ENCODE results near the gene RAB37.
A peak's percentile ranks its signal among the peaks of the same experiment; 100 is the strongest.

Gene RAB37

DNA sequence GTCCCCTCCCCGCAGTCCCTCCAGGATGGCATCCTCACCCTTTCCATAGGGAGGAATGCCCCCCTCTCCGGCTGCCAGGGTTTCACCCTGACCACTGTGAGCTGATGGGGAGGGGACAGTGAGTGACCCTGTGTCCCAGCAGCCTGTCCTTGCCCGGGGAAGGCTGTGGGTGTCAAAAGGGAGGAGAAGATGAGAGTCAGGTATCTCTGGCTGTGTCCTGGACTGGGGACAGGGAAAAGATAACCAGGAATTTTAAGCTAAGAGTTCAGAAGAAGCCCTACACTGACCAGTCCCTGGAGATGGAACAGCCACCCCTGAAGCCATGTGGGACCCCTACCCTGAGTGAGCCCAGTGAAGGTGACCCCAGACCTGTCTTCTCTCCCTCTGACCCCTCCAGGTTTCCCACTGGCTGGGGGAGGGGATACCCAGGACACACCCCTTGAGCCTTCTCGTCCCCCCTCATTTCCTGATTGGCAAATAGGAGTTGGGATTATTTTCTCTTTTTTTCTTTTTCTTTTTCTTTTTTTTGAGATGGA is 27.8 kb downstream of the RAB37 start:
- no peak for DNase-seq

DNA sequence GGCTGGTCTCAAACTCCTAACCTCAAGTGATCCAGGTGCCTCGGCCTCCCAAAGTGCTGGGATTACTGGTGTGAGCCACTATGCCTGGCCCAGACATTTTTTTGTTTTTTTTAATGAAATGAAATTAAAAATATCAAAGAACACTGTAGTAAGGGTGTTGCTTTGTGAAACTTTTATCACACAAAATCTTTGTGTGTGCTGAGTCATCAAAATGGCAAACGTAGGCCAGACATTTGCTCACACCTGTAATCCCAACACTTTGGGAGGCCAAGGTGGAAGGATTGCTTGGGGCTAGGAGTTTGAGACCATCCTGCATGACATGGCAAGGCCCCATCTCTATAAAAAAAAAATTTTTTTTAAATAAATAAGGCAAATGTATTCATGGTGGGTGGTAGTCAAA is 29.4 kb downstream of the RAB37 start:
- no peak for DNase-seq

DNA sequence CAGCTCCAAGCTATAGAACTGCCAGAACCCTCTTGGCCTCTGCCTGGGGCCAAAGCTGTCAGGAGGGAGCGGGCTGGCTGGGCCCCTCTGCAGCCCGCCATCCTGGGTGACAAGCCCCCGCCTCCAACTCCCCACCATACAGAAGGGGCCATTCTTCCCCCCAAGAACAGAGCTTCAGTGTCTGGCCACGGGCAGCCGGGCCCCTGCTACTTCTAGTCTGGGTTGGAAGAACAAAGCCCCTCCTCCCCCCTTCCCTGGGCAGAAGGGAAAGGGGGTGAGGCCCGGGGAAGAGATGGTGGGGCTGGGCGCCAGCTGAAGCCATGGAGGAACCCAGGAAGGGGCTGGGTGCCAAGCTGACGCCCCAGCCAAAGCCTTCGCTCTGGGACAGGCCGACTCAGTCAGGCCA is 30.1 kb downstream of the RAB37 start:
- DNase-seq = no peak

- no peak for DNase-seq
Measured at GRCh38 chr17:74768069-74768762, 31.2 kb downstream of the RAB37 start.

DNA sequence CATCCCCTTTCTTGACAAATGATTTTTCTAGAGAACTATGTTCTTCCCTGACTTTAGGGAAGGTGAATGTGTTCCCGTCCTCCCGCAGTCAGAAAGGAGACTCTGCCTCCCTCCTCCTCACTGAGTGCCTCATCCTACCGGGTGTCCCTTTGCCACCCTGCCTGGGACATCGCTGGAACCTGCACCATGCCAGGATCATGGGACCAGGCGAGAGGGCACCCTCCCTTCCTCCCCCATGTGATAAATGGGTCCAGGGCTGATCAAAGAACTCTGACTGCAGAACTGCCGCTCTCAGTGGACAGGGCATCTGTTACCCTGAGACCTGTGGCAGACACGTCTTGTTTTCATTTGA is 31.7 kb downstream of the RAB37 start:
- no peak for DNase-seq

DNA sequence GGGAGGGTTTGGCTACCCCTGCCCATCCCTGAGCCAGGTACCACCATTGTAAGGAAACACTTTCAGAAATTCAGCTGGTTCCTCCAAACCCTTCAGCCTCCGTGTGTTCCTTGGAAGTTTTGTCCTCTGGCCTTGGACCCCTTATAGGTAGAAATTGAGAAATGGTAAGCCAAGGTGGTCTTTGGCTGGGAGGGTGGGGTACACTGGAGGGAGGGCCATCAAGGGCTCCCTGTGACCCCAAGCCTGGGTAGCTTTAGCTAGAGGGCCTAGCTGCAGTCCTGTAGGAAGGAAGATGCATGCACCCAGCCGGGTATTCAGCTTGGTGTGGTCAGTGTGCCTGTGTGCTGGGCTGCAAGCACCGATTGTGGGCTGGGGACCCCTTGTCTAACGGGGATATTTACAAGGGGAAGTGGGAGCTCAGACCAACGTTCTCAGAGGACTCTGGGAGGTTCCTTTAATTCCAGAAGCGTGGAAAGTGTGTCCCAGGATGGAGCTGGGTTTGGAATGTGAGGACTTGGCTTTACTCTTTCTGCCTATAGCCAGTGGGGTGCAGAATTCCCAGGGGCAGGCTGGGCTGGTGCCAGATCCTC is 32.3 kb downstream of the RAB37 start:
- no peak for DNase-seq

DNA sequence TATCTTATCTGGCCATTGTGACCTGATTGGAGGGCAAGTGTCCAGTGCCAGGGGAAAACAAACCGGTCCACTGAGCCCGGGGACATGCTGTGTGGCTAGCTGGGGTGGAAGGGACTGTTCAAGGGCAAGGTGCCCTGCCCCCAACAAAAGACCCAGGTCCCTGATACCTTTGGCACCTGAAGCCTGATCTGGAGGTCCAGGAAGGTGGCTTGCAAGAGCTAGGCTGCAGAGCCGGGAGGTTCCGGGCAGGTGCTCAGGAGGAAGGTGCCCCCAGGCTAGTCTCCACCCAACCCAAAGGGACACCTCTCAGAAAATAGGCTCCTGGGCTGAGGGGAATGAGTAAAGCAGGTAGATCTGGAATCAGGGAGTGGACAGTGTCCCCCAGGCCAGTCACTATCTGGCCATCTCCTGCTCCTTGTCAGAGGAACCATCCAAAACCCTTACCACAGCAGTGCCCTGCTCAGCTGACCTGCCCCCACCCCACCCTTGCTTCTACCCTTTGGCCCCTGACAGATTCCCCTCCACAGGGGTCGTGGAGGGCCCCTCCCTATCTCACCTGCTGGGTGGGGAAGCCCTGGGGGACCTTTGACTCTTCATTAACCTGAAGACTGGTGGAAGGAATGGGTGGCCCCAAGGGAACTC is 32.9 kb downstream of the RAB37 start:
- no peak for DNase-seq

GRCh38 chr17:74770498-74771318 is 33.7 kb downstream of the RAB37 start:
- DNase-seq = no peak

GRCh38 chr17:74771319-74771914 is 34.4 kb downstream of the RAB37 start:
- no peak for DNase-seq

- DNase-seq = no peak
Measured at GRCh38 chr17:74772053-74772452, 35.0 kb downstream of the RAB37 start.

- DNase-seq = no peak
Measured at GRCh38 chr17:74773414-74773813, 36.4 kb downstream of the RAB37 start.

- no peak for DNase-seq
Measured at GRCh38 chr17:74773871-74774286, 36.8 kb downstream of the RAB37 start.

DNA sequence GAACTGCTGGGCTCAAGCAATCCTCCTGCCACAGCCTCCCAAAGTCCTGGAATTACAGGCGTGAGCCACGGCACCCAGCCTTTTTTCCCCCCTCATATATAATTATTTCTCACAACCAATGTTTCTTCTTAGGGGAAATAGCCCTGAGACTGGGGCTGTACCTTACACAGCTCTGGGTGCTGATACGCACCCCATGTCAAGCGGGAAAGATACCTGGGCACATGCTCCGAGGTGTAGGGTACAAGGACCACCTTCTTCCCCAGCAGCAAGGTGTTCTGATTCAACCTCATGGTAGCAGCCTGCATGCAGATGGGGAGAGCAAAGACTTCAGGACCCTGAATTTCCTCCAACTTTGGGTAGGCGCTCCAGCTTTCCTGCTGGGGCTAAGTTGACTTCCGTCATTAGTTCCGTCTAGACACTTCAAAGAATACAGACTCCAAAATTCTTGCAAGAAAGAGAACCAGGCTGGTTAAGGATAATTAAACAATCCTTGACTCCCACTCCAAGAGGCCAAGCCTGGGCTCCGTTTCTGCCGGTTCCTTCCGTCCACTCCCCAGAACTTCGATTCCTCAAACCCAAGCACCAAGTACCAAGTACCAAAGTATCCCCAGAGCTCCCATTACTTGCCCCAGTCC is 38.5 kb downstream of the RAB37 start:
- DNase-seq = no peak

DNA sequence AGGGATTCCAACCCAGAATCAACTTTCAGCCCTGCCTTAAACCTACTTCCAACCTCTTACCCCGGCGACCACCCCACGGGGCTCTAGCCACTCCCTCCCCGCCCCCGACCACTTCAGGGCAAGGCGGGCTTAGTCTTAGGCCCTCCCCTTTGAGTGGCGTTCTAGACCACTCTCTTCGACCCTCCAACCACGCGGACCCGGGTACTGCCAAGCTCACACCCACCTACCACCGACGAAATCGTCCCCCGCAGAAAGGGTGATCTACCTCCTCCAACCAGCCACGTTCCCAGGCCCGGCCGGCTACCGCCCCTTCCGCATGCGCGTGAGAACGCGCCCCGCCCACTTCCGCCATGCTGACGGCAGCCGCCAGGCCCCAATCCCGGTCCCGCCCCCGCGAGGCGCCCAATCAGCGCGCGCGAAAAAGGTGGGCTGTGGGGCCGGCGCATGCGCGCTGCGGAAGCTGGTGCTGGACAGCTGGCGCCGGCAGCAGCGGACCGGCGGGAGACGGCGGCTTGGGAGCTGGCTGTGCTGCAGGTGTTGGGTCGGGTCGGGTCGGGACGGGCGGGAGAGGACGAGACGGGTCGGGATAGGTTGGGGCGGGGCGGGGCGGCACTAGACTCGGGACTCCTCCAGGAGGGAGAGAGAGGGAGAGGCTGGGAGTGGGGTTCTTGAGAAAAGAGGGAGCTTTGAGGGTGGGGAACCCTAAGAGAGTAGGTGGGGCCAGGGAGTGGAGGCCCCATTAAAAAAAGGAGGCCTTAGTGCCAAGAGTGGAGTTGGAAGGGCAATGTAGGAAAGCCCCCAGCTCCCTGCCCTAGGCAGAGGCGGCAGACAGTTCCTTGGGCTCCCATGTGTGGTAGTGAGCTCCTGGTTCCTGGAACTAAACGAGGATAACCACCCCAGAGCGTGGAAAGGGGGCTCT is 39.2 kb downstream of the RAB37 start, which contains the start of gene NAT9:
NAT9 (minus strand) TSS at position 302 of the 919 bp plus-strand sequence. CDS start 647 bp downstream, outside the sequence.
- DNase-seq = peak; percentile 92

GRCh38 chr17:74776990-74777389 is 39.9 kb downstream of the RAB37 start:
- DNase-seq = no peak

DNA sequence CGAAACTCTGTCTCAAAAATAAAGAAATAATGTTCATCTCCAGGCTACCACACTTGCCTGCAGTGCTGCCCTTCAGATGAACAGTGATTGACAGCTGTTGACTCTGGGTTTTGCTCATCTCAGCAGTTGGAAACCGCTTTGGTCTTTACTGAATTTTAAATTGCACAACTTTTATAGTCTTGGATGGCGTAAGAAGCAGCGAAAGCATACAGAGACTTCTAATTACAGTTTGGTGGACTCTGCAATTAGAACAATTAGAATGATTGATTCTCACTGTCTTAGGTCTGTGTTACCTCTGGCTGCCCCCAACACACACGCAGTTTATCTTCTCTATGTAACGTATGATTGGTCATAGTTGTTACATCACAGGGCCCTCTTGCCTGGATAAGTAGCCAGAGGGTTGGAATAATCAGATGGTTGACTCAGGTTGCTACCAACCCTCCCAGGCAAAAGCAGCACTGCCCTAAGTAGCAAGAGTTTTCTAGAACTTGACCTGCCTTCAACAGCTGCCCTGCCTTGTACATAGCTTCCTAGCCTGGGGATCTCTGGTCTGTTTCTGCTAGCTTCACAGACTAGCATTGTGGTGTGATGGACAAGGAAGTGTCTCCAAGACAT is 41.0 kb downstream of the RAB37 start:
- no peak for DNase-seq

DNA sequence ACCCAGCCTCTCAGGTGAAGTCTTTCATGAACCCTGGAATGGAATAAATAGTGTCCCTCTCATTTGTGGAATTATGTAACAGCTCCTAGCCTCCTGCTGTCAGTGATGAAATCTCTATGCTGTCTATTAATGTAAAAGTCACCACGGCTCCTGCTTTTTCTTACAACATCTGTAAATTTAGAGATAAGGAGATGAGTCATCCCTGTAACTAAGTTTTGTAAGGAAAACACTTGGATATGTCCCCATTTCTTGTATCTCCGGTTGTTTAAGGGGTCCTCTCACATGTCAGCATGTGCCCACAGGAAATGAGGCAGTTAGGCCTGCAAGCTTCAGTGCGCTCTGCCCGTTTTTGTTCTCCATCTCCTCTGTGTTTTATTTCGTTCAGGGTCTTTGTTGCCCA is 41.9 kb downstream of the RAB37 start:
- DNase-seq = no peak

DNA sequence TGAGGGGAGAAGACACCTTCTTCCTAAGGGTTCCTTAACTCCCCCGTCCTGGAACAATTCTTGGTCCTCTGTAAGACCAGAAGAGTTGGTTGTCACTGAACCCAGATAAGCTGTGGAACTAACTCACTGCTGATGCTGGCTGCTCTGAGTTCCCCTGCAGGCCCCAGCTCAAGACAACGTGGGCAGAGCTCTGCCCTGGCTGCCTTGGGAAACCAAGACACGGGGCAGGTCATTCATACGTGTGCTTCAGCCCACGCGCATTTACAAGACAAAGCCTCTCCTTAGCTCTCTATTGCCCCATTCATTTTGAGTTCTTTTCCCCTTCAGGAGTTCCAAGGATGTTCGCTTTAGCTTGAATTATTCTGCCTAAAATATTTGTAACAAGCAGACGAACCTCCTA is 42.4 kb downstream of the RAB37 start:
- DNase-seq = no peak

DNA sequence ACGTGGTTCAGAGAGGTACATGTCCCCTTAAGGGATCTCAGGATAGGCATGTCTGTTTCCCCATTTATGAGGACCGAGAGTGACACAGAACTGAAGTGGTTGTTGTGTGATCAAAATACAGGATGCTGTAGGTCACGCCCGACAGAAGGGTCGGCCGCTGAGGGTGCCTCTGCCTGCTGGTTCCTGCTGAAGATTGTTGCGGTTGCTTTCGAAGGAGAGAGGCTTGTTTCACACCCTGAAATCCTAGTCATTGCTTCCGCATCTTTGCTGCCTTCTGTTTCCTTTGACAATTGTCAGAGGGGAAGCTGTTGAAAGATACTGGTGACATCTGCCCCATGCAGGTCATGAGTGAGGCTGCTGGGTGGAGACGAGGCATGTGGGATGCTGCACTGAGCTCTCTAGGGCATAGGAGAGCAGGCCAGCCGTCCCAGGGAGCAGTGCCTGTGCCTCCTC is 42.9 kb downstream of the RAB37 start:
- DNase-seq = no peak

- no peak for DNase-seq
Measured at GRCh38 chr17:74780443-74781238, 43.6 kb downstream of the RAB37 start.
